Islet precursor cell (in vitro differentiated cells): Measurements from ENCODE around the gene FAU.
A peak's percentile ranks its signal among the peaks of the same experiment; 100 is the strongest.

Experiments
- DNase-seq: peaks from one replicate; pipeline ENCODE4 v3.0.0-alpha.2; 2018

Gene FAU

DNA sequence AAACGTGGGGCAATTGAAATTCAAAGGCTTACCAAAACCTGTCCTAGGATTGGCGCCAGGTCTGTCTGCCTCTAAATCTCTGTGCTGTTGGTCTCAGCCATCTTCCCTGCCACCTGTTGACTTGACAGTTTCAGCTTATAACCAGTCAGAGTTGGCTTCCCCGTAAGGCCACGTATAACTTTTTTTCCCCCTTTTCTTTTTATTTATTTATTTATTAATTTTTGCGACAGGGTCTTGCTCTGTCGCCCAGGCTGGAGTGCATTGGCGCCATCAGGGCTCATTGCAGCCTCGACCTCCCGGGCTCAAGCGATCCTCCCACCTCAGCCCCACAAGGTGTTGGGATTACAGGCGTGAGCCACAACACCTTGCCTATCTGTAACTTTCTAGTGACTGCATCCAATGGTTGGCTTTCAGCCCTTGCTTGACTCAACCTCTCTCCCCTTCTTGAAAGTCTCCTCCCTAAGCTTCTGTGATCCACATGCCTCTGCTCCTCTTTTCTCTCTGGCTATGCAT, 13.8 kb upstream of the FAU start:
- peak; percentile 8 for DNase-seq

DNA sequence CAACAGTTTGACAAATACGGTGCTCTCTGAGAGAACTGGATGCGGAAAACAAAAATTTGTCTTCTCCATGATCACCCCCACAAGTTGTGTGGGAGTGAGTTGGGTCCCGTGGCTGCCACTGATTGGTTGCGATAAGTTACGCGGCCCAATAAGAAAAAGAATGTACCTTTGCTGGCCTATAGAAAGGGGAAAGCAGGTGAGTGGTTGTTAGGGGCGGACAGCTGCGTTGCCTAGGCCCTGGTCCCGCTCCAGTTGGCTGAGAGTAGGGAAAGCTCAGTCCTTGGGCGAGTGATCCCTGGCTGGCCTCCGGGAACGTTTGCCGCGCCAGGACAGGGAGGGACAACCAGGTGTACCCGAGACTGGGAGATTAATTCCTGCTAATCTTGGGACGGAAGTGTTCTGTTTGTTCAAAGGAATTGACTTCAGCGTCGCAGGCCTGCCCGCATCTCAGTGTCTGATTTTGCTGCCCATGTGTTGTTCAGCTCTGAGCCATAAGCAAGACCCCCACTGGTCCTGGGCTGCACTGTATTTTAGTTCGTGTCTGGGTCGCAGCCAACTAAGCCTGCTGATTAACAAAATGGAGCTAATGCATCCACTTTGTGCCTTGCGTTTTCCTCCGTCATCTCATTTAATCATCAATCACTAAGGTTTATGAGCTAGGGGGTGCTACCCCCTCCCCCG, 13.2 kb upstream of the FAU start:
- peak; percentile 98 for DNase-seq

DNA sequence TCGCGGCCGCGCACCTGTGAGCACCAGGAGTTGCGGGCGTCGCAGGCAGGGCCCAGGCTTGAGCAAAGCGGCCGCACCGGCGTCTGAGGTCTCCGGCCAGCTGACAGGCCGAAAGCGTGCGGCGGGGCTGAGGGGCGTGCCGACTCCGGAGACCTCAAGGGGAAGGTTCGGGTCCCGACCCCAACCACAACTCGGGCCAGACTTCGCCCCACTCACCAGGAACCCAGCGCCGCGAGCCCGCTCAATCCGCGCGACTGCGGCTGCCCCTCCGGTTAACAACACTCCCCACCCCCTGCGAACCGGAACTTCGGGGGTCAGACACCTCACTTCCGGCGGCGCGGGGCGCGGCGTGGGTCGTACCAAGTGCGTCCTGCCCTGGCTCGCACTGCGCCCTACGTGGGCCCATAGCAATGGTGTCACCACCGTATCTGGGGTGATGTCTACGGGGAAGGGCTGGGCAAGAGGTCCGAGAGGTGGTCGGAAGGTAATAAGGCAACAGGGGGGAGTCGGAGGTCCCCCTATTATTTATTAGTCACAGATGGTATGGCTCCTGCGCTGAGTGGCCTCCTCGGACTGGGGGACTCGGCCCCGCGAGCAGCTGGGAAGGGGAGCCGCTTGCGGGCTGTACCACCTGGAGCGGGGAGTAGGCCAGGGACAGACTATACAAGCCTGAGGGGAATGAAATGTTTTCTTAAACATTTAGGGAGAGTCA, 12.5 kb upstream of the FAU start, which contains the start of gene SYVN1:
Gene SYVN1, minus strand, starts transcription at position 280 of the 712 bp plus-strand sequence. CDS start 918 bp downstream, outside the sequence.
- peak; percentile 93 for DNase-seq

GRCh38 chr11:65133724-65134123, 11.8 kb upstream of the FAU start:
- DNase-seq = no peak

GRCh38 chr11:65132988-65133700, 11.2 kb upstream of the FAU start:
- peak; percentile 88 for DNase-seq

DNA sequence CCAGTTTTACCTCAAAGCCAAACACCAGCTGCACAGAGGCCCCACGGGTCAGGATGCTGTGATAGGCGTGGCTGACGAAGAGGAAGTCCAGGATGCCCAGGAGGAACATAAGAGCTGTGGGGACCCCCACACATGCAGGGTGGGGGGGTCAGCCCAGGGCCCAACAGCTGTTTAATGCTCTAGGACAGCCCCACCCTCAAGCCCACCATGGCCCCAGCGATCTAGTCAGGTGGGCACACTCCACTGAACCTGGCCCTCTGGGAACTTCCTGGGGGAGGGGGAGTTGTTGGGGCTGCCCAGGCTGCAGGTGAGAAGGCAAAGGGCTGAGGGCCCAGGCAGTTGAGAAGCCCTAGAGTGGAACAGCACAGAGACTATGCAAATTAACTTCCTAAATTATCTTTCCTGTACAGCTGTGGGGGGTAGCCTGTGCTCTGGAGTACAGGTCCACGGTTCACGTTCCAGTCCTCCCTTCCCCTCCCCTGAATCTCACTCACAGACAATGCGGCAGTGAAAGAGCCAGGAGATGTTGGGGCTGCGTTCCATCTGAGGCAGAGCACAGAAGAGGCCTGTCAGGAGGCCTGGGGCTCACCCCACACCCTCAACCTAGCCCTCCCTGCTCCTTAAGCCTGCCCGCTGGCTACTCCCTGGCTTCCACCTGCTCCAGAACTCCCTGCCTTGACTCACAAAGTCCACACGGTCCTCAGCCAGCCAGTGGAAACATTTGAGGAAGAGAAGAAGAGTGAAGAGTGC, 10.5 kb upstream of the FAU start:
- DNase-seq = no peak

DNA sequence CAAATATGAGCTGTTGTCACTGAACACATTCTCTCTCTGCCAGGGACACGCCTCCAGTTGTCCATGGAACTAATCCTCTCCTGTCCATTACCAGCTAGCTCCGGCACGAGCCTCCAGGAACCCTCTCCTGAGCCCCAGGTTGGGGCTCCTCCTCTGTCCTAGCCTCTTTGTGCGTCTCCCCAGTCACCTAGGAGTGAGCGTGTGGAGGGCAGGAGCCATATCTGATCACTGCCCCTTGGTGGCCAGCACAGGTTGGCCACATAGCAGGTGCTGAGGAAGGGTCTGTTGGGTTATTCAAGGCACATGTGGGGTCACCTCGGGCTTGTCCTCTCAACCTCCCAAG, 9.9 kb upstream of the FAU start:
- DNase-seq = no peak

DNA sequence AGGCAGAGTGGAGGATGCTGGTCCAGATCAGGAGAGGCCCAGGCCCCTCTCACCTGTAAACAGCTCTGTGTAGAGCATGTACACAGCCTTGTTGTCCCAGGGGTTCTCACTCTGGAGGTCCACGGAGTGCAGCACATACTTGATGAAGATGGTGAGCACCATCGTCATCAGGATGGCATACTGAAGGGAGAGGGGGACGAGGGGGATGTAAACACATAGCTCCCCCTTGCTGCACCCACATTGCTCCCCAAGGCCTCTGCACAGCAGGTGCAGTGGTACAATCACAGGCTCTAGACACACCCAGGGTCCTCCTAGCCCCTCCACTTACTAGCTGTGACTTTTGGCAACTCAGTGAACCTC, 9.5 kb upstream of the FAU start:
- no peak for DNase-seq

DNA sequence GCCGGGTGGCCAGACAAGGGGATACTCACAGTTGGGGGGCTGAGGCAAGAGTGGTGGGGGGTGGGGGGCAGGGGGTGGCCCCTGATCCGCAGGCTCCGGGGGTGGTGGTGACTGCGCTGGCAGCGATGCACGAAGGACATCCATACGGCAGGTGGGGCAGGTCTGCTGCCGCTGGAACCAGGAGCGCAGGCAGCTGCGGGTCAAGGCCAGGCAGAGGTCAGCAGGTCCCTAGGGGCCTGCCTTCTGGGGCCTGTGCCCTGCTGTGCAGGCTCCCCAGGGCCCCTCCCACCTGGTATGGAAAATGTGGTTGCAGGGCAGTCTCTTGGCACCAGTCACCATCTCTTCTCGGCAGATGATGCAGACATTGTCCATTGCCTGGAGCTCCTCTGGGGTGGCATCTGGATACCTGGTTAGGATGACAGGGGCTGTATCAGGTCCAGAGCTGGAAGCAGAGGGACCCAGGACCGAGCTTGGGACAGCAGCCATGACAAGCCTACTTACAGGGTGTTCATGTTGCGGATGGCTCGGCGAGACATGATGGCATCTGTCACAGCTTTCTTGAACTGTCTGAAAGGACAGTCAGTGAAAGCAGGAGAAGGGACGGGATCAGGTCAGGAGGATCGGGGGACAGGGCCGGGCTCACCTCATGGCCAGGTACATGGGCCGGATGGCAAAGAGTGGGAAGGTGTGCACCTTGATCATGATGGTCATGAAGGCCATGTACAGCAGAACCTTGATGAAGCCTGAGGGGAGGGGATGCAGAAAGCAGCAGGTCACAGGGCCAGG, 8.9 kb upstream of the FAU start:
- no peak for DNase-seq

DNA sequence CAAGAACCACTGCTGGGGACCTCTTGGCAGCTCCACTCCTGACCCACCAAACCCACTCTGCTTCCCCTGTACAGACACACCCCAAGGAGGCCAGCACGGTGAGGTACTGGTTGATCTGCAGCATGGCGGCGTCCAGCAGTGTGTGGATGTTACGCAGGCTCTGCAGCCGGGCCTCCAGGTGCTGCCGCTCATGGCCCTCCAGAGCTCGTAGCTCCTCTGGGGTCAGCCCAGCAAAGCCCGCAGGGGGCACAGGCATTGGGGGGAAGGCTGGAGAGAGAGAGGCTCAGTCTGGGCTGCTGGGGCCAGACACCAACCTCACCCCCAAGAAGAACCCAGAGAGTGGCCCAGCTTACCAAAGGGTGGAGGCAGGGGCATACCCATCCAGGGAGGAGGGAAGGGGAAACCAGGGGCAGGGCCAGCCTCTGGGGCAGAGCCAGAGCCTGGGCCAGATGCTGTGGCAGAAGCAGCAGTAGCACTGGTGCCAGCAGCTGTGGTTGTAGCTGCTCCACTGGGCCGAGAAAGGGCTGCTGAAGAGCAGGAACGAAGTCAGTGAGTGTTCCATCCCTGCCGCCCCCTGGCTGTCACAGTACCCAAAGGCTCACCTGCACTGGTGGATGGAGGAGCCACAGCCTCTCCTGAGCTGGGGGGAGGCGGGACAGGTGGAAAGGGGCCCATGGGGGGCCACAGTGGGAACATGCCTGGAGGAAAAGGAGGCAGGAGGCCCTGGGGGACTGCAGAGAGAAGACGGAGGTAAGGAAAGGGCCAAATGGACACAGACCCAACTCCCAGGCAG, 7.9 kb upstream of the FAU start:
- DNase-seq = no peak

DNA sequence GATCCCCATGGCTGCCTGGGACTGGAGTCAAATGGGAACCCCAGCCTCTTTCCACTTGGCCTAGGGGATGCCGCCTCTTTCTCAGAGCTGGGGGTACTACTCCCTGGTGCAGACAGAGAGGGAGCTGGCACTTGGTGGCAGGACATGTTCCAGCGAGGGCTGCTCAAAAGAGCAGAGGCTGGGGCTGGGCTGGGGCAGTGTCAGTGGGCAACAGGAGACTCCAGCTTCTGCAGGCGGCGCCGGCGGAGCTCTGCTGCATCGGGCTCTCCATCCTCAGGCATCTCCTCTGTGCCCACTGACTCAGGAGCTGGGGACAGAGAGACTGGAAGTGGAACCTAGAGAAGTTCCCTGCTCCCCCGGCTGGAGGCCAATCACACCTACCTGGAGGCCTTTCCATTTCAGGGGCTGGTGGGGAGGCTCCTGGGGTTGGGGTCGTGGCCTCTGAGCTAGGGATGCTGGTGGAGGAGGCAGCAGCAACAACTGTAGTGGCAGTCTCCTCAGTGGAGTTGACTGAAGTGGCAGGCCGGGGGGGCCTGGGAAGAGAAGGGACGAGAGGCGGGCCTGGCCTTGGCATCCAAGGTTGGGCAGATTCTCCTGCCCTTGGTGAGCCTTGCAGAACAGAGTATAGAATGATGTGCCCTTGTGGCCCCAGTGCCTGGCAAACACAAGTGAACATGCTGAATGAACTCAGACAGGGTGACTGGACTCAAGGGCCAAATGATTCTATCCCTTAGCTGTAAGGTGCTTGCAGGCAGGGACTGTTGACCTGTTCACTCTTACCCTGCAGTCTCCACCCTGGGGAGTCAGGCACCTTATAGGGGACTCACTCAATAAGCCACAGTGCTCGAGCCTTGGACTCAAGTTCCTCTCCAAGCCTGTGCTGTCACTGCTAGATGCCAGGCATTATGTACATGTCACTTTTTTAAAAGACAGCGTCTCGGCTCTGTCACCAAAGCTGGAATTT, 6.5 kb upstream of the FAU start:
- DNase-seq = no peak

DNA sequence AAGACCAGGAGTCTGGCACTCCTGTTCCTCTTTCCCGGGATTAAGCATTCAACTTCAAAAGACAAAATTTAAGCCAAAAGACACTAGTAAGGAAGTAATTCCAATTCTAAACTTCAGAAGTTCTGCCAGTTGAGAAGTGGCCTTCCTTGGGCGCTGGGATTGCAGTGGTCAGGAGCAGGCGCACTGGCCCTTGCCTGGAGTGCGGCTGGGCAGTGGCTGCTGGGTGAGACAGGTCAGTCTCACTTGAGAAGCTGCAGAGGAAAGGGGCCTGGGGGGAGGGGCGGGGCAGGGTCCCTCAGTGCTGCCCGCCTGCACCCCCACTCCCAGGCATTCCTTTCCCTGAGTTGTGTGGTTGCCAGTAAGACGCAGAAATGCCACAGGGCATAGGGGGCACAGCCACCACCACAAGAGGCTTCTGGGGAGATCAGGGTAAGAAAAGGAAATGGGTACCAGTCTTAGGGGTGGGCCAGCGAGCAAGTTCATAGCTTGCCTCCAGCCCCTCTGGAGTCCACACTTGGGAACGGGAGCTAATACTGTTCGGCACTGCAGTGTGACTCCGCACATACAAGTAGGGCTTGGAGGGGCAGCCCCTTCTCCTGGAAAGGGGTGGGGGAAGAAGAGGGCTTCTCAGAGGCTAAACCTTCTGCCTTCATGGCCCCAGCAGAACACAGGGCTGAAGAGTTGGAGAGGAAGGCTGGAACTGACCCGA, 5.7 kb upstream of the FAU start:
- DNase-seq = no peak

- DNase-seq = no peak
These were observed 4.8 kb upstream of the FAU start for GRCh38 chr11:65126624-65127274.

- no peak for DNase-seq
These were observed 3.5 kb upstream of the FAU start for GRCh38 chr11:65125197-65126056.

DNA sequence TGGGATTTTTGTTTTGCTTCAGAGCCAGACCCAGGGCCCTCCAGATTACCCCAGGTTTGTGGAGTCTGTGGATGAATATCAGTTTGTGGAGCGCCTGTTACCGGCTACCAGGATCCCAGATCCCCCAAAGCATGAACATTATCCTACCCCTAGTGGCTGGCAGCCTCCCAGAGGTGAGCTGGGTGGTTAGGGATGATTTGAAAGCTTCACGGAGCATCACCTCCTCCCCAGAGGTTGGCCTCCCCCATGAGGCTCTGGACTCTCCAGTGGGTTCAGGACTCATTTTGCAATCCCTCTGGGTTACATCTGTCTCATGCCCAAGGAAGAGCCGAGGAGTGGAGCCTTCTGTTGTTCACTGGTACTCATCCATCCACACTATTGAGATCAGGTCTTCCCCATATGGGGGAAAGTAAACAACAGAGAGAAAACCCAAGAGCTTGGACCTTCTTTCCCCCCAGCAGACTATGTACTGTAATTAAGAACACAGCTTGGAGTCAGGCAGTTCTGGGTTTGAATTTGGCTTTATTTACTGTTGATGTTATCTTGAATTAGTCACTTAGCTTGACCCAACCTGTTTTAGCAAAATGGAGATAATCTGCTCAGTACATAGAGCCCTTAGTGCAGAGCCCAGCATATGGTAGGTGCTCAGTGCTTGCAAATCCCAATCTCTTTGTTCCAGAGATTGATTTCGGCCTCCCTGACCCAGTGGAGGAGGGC, 2.7 kb upstream of the FAU start:
- no peak for DNase-seq

DNA sequence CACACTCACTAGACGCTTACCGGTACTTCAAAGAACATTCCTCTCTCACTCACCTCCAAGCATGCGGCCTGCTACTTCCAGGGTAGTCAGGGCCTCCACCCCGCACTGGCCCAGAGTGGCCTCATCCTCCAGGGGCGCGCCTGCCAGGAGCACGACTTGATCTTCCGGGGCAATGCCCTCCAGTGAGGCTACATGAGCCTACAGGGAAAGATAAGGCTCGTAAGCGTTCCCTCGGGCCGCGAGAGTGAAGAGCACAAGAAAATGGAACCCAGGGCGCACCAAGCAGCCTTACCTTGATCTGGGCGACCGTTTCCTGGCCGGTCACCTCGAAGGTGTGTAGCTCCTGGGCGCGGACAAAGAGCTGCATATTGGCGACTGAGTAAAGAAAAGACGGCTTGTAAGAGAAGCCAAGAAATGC, 478 bp downstream of the FAU start:
- peak; percentile 58 for DNase-seq

DNA sequence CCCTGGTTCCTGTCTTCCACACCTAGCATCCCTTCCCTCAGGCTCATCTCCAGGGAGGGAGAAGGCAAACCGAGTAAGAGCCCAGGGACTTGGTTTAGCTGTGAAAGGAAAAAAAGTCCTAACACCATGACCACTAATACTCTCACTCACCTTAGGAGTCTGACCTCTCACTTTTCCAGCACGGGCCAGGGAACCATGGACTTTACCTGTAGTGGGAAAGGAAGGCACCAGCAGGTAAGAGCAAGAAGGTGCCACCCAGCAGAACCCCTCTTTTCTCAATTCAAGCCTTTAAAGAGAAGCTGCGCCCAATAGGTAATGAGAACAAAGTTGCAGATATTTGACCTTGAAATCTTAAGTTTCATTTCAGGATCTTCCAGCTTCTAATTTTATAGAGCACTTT, 1.1 kb downstream of the FAU start:
- DNase-seq = no peak

GRCh38 chr11:65119670-65119995, 2.3 kb downstream of the FAU start:
- DNase-seq = no peak
